Fibroblast of villous mesenchyme (primary cell): ENCODE data around the gene ACSL1. TPM values are rescaled to one million over a fixed set of nuclear protein-coding genes. Genes with fewer than 3 reads are reported as not detected.
"Not testable (repeated sequence)": the region's sequence is repeated elsewhere in the genome, so short reads cannot be mapped to it uniquely, and the experiment has no call there.

ENCODE experiments used
- DNase-seq: peaks from one replicate; pipeline ENCODE4 v3.0.0-alpha.2; 2010; ENCODE audit warnings: low read depth
- H3K4me3 ChIP-seq: 2 replicates; pipeline ENCODE4 v1.5.1; 2011; ENCODE audit warnings: low read depth, mild to moderate bottlenecking, low read length
- total RNA-seq: library from RNA; depleted of rRNA; stranded (reverse); fragments of >200 nt; gene quantifications from 2 replicates; pipeline ENCODE4 v1.2.3, GENCODE V29; 2012
- TF ChIP-seq, protein P1 (sequence below): IDR thresholded peaks from 2 replicates; pipeline ENCODE4 v1.5.1; 2012; ENCODE audit warnings: low read depth, mild to moderate bottlenecking, low read length; ENCODE audit not compliant: insufficient read depth

ACSL1 gene
- total RNA-seq, 1 donor, result 32.4 TPM

DNA sequence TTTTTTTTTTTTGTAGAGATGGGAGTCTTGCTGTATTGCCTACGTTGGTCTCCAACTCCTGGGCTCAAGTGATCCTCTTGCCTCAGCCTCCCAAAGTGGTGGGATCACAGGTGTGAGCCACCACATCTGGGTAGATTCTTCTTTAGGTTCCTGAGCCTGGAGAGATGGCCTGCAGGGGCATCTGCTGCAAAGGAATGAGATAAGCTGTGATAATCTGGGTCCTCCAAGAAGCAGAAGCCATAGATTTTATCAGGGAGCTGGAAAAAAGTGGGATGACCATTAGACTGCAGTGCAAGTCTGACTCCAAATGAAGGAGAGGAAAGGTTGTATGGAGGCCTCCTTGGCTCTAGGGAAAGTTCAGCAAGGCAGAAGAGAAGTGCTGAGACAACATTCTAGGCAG, 19.0 kb upstream of the ACSL1 start:
- no peak for DNase-seq
- no peak overlapping the region for H3K4me3 ChIP-seq
- TF ChIP-seq, protein P1, sequence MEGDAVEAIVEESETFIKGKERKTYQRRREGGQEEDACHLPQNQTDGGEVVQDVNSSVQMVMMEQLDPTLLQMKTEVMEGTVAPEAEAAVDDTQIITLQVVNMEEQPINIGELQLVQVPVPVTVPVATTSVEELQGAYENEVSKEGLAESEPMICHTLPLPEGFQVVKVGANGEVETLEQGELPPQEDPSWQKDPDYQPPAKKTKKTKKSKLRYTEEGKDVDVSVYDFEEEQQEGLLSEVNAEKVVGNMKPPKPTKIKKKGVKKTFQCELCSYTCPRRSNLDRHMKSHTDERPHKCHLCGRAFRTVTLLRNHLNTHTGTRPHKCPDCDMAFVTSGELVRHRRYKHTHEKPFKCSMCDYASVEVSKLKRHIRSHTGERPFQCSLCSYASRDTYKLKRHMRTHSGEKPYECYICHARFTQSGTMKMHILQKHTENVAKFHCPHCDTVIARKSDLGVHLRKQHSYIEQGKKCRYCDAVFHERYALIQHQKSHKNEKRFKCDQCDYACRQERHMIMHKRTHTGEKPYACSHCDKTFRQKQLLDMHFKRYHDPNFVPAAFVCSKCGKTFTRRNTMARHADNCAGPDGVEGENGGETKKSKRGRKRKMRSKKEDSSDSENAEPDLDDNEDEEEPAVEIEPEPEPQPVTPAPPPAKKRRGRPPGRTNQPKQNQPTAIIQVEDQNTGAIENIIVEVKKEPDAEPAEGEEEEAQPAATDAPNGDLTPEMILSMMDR, result no peak

DNA sequence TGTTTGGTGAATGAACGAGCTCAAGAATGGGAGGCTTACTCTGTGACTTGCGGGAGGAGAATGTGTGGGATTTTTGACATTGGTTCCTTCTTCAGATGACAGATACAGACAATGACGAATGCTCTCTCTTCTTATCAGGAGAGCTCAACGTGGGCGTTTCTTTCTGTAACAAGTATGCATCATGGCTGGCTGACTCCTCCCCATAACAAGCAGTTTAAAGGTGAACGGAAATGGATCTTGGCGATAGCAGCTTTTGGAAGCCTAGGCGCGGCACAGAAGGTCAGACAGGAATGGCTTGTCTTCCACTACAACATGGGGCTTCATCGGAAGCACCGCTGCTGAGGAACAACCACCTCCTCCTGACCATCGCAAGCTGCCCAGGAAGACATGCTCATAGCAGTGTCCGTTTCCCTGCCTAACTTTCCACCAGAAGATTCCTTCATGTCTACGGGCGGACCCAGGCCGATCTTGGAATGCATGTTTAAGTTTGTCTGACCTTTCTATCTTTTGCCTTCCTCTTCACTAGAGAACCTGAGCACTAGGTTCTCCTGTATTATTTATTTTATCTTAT, 18.3 kb upstream of the ACSL1 start:
- no peak overlapping the region for H3K4me3 ChIP-seq
- TF ChIP-seq, protein P1, result no peak
- DNase-seq, result no peak

DNA sequence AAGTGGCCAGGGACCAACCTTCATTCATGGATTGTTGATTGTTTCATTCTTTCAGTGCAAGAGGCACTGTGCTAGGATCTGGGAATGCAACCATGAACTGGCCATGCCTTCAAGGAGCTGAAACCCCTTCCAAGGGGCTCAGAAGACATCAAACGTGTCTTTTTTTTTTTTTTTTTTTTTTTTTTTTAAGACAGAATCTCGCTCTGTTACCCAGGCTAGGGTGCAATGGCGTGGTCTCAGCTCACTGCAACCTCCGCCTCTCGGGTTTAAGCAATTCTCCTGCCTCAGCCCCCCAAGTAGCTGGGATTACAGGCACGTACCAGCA, 13.3 kb upstream of the ACSL1 start:
- DNase-seq, H3K4me3 ChIP-seq: not testable (repeated sequence)

DNA sequence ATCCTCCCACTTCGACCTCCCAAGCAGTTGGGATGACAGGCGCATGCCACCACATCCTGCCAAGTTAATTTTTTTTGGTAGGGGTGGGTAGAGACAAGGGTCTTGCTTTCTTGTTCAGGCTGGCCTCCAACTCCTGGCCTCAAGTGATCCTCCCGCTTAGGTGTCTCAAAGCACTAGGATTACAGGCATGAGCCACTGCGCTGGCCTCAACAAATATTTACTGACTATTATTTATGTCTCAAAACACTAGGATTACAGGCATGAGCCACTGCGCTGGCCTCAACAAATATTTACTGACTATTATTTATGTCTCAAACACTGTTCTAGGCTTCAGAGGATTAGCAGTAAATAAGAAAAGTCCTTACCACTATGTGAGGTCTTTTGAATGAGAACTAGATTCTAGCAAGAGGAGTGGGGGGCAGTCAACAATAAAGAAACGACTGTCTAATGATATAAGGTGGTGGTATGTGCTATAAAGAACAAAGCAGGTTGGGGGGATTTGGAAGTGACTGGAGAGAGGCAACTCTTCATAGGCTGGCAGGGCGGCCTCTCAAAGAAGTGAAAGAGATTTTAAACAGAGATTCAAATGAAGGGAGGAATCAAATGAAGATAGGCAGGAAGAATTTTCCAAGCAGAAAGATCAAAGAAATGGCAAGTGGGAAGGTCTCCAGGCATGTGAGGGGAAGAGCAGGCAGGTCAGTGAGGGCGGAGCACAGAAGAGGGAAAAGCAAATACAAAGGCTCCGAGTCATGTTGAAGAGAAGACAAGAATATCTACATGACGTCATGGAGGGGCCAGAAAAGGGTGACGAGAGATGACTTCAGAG, 12.7 kb upstream of the ACSL1 start:
- no peak overlapping the region for H3K4me3 ChIP-seq
- no peak for DNase-seq
- TF ChIP-seq, protein P1, result no peak

DNA sequence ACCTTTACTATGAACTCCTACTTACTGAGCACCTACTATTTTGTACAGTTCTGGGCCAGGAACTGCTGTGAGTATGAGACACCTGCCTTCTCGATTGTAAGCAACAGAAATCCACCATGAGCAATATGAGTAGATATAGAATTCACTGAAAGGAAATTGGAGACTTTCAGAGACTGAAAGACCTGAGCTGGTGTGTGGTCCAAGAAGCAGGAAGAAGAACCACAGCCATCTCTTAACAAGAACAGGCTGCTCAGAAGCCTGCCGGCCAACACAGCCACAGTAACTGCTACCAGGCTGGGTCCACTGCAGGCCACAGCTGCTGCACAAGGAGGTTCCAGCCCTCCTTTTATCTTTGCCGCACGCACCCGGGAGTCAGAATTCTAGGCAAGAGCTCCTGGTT, 10.8 kb upstream of the ACSL1 start:
- DNase-seq, result no peak
- TF ChIP-seq, protein P1, result no peak
- no peak overlapping the region for H3K4me3 ChIP-seq

DNA sequence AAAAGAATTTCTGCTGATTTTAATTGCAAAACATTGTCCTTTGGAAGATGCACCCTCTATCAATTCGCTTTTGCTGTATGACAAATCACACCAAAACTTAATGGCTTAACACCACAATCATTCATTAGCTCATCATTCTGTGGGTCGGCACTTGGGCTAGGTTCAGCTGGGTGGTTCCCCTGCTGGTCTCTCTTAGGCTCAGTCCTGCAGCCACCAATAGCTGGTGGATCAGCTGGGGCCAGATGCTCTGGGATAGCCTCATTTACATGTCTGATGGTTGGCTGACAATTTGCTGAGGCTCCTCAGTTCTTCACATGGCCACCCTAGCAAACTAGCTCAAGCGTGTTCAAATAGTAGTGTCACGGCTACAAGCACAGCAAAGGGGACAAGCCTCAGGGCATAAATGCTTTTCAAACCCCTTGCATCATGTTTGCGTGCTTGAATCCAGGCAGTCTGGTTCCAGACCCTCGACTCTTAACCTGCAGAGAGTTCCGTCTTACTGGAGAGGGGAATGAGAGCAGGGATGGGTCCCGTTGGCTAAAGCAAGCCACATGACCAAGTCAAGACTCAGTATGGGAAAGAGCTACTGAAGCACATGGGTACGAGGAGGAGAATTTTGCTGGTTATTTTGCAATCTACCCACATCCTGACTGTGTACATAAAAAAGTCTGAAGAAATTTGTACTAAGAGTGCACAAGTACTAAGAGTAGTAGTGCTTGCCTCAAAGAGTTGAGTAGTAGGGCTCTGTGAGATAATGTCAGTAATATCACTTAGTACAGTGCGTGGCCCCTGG, 7.5 kb upstream of the ACSL1 start:
- DNase-seq, result no peak
- TF ChIP-seq, protein P1, result no peak
- no peak overlapping the region for H3K4me3 ChIP-seq

DNA sequence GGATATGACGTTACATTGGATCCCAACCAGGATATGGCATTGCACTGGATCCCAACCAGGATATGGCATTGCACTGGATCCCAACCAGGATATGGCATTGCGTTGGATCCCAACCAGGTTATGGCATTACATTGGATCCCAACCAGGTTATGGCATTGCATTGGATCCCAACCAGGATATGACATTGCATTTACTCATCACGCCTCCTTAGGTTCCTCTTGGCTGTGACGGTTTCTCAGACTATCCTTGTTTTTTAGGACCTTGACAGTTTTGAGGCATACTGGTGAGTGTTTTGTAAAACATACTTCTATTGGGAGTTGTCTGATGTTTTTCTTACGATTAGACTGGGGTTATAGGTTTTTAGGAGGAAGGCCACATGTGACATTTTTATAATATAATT, 5.4 kb upstream of the ACSL1 start:
- DNase-seq, result no peak
- TF ChIP-seq, protein P1, result no peak
- H3K4me3 ChIP-seq, result no peak overlapping the region
